ENCODE results near the gene UACA.

UACA gene

DNA sequence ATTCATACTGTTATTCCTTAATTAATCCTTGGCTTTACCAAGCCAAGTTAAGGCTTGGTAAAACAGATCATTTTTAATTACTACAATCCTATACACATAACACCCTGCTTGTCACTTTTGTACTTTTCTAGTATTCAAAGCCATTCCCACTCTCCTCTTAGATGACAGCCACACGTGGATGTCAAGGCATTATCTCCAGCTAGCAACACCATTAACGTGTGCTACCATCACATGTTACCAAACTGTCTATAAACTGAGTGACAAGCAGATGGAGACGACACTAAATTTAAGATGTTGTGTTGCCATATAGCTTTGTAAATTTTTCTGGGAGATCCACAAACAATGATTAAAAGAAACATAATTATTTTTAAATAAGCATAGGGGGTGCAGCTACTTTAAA, 103.7 kb downstream of the UACA start:
- peaks cover 10% of the 10 kb centered on the region for H3K27me3 ChIP-seq (ENCODE audit: low read depth, low read length)
- H3K4me3 ChIP-seq (ENCODE audit: low read length), result no peak overlapping the region
- no peak overlapping the region for H3K9ac ChIP-seq (ENCODE audit: low read length)
- H3K27ac ChIP-seq (ENCODE audit: low read length), result no peak overlapping the region
- H4K20me1 ChIP-seq (ENCODE audit: insufficient read depth, low read length), result no peaks in the 10 kb centered on the region
- no peaks in the 10 kb centered on the region for H3K9me3 ChIP-seq (ENCODE audit: insufficient read depth, low read length)
- no peak overlapping the region for H2AFZ ChIP-seq (ENCODE audit: low read depth, low read length)
- H3K4me2 ChIP-seq (ENCODE audit: low read length), result no peak overlapping the region
- no peaks in the 10 kb centered on the region for H3K79me2 ChIP-seq (ENCODE audit: low read length)
- H3K4me1 ChIP-seq (ENCODE audit: low read length), result peaks cover 6% of the 10 kb centered on the region
- no peaks in the 10 kb centered on the region for H3K36me3 ChIP-seq (replicated peaks; ENCODE audit: low read depth, low read length)
- TF ChIP-seq, protein P1, sequence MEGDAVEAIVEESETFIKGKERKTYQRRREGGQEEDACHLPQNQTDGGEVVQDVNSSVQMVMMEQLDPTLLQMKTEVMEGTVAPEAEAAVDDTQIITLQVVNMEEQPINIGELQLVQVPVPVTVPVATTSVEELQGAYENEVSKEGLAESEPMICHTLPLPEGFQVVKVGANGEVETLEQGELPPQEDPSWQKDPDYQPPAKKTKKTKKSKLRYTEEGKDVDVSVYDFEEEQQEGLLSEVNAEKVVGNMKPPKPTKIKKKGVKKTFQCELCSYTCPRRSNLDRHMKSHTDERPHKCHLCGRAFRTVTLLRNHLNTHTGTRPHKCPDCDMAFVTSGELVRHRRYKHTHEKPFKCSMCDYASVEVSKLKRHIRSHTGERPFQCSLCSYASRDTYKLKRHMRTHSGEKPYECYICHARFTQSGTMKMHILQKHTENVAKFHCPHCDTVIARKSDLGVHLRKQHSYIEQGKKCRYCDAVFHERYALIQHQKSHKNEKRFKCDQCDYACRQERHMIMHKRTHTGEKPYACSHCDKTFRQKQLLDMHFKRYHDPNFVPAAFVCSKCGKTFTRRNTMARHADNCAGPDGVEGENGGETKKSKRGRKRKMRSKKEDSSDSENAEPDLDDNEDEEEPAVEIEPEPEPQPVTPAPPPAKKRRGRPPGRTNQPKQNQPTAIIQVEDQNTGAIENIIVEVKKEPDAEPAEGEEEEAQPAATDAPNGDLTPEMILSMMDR (IDR thresholded peaks at IDR 0.05; ENCODE audit: low read depth, low read length), result no peak
- no peak for TF ChIP-seq EZH2phosphoT487 (IDR thresholded peaks at IDR 0.05; ENCODE audit: low read depth)

DNA sequence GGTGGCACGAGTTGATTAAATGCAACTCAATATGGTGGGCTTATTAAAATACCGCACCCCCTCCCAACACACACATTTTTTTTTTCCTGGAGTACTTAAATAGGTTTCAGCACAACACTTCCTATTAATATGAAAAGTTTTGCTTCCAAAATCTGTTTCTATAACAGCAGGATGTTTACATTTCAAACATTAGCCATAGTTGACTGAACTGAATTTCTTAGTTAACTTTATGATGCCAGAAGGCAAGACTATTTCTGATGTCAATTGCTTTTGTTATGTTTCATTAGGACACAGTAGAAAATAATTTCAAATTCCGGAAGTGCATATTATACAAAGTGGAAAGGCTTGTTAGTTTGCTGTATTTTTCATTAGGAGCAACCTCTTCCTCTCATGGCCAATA, 104.7 kb downstream of the UACA start:
- H3K4me2 ChIP-seq (ENCODE audit: low read length), result no peak overlapping the region
- peaks cover 13% of the 10 kb centered on the region for H3K27me3 ChIP-seq (ENCODE audit: low read depth, low read length)
- no peaks in the 10 kb centered on the region for H4K20me1 ChIP-seq (ENCODE audit: insufficient read depth, low read length)
- H2AFZ ChIP-seq (ENCODE audit: low read depth, low read length), result no peak overlapping the region
- no peak overlapping the region for H3K9ac ChIP-seq (ENCODE audit: low read length)
- H3K4me3 ChIP-seq (ENCODE audit: low read length), result no peak overlapping the region
- H3K36me3 ChIP-seq (replicated peaks; ENCODE audit: low read depth, low read length), result no peaks in the 10 kb centered on the region
- peaks cover 6% of the 10 kb centered on the region for H3K4me1 ChIP-seq (ENCODE audit: low read length)
- TF ChIP-seq, protein P1 (IDR thresholded peaks at IDR 0.05; ENCODE audit: low read depth, low read length), result no peak
- no peak for TF ChIP-seq EZH2phosphoT487 (IDR thresholded peaks at IDR 0.05; ENCODE audit: low read depth)
- H3K27ac ChIP-seq (ENCODE audit: low read length), result no peak overlapping the region
- no peaks in the 10 kb centered on the region for H3K79me2 ChIP-seq (ENCODE audit: low read length)
- H3K9me3 ChIP-seq (ENCODE audit: insufficient read depth, low read length), result no peaks in the 10 kb centered on the region

DNA sequence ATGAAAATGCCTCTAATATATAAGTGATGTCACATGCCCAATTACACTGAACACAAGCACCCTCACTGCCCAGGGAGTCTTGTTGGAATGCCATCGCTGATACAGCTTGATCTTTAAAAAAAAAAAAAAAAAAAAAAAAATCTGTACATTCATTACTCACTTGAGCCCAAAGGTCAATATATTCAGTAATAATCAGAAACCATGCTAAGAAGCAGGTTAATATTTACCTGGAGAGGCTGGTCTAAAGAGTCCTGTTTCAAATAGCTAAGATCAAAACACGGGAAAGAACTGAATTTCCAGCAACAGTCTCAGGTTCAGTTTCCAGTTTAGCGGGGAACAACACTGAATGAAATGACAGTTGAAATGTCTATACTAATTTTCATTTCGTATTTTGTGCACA, 109.9 kb downstream of the UACA start:
- Histone ChIP-seq H3K4me3 (ENCODE audit: low read length) (no peak overlapping the region), H3K36me3 (replicated peaks; ENCODE audit: low read depth, low read length) (no peaks in the 10 kb centered on the region), H3K27ac (ENCODE audit: low read length) (no peak overlapping the region), H3K79me2 (ENCODE audit: low read length) (no peaks in the 10 kb centered on the region), H3K4me1 (ENCODE audit: low read length) (no peaks in the 10 kb centered on the region), H2AFZ (ENCODE audit: low read depth, low read length) (no peak overlapping the region), H3K9ac (ENCODE audit: low read length) (no peak overlapping the region), H4K20me1 (ENCODE audit: insufficient read depth, low read length) (no peaks in the 10 kb centered on the region), H3K27me3 (ENCODE audit: low read depth, low read length) (peaks cover 16% of the 10 kb centered on the region), H3K9me3 (ENCODE audit: insufficient read depth, low read length) (no peaks in the 10 kb centered on the region), H3K4me2 (ENCODE audit: low read length) (no peak overlapping the region)
- TF ChIP-seq EZH2phosphoT487 (IDR thresholded peaks at IDR 0.05; ENCODE audit: low read depth), result no peak
- TF ChIP-seq, protein P1 (IDR thresholded peaks at IDR 0.05; ENCODE audit: low read depth, low read length), result no peak

DNA sequence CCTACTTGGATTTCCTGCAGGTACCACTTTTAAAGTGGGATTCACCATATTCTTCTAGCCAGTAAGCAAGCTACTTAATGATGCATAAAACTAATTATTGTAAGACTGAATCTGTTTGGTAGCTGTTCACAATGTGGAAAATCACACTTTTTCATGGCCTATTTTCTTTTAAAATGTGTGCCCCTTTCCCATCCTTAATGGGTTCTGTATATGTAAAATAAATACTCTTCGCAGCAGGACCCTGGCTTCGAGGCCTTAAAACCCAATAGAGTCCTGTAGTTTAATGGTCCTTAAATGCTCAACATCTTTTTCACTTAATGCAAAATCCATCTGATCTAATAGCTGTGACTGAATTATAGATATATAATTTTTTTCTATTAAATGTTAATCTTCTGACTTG, 111.0 kb downstream of the UACA start:
- no peak overlapping the region for H3K4me3 ChIP-seq (ENCODE audit: low read length)
- H3K27ac ChIP-seq (ENCODE audit: low read length), result no peak overlapping the region
- no peaks in the 10 kb centered on the region for H3K36me3 ChIP-seq (replicated peaks; ENCODE audit: low read depth, low read length)
- H3K79me2 ChIP-seq (ENCODE audit: low read length), result no peaks in the 10 kb centered on the region
- no peaks in the 10 kb centered on the region for H3K4me1 ChIP-seq (ENCODE audit: low read length)
- H4K20me1 ChIP-seq (ENCODE audit: insufficient read depth, low read length), result no peaks in the 10 kb centered on the region
- H3K9me3 ChIP-seq (ENCODE audit: insufficient read depth, low read length), result no peaks in the 10 kb centered on the region
- H3K4me2 ChIP-seq (ENCODE audit: low read length), result no peak overlapping the region
- H2AFZ ChIP-seq (ENCODE audit: low read depth, low read length), result no peak overlapping the region
- peaks cover 19% of the 10 kb centered on the region for H3K27me3 ChIP-seq (ENCODE audit: low read depth, low read length)
- no peak for TF ChIP-seq EZH2phosphoT487 (IDR thresholded peaks at IDR 0.05; ENCODE audit: low read depth)
- TF ChIP-seq, protein P1 (IDR thresholded peaks at IDR 0.05; ENCODE audit: low read depth, low read length), result no peak
- H3K9ac ChIP-seq (ENCODE audit: low read length), result no peak overlapping the region

All from OCI-LY3 (cell line).